D721Med (cell line): ENCODE data around the gene IL1RL2.

Source experiments
- DNase-seq: peaks from one replicate; pipeline ENCODE4 v3.0.0; 2011; ENCODE audit warnings: low spot score; ENCODE audit not compliant: insufficient read length
- FAIRE-seq: peaks from 2 replicates; lab custom pipeline; 2011; peaks lifted over from hg19 to GRCh38; lab: Jason Lieb, UNC
- TF ChIP-seq, protein P1 (sequence below): IDR thresholded peaks from 2 replicates; pipeline ENCODE4 v1.5.1; 2012; ENCODE audit warnings: mild to moderate bottlenecking, control low read depth; ENCODE audit not compliant: insufficient read depth; ENCODE audit errors: missing control alignments

The IL1RL2 gene

DNA sequence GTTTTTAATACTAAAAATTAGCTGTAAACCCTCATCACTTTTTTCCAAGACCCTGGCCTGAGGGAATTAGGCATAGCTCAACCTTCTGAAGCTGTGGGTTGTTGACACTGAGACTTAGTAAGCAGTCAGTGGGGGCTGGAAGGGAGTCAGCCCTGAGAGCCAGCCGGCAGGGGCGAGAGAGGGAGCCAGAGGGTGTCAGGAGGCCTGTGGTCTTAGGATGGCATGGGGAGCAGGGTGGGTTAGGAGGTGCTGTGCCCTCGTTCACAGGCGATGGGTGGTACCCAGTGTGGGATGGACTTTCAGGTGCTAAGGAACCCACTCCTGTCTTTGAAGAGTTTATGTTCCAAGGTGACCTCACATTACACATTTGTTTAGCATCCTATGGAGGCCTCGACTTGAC is 49.3 kb downstream of the IL1RL2 start:
- no peak for DNase-seq
- TF ChIP-seq, protein P1, sequence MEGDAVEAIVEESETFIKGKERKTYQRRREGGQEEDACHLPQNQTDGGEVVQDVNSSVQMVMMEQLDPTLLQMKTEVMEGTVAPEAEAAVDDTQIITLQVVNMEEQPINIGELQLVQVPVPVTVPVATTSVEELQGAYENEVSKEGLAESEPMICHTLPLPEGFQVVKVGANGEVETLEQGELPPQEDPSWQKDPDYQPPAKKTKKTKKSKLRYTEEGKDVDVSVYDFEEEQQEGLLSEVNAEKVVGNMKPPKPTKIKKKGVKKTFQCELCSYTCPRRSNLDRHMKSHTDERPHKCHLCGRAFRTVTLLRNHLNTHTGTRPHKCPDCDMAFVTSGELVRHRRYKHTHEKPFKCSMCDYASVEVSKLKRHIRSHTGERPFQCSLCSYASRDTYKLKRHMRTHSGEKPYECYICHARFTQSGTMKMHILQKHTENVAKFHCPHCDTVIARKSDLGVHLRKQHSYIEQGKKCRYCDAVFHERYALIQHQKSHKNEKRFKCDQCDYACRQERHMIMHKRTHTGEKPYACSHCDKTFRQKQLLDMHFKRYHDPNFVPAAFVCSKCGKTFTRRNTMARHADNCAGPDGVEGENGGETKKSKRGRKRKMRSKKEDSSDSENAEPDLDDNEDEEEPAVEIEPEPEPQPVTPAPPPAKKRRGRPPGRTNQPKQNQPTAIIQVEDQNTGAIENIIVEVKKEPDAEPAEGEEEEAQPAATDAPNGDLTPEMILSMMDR, result no peak
- no peak for FAIRE-seq

DNA sequence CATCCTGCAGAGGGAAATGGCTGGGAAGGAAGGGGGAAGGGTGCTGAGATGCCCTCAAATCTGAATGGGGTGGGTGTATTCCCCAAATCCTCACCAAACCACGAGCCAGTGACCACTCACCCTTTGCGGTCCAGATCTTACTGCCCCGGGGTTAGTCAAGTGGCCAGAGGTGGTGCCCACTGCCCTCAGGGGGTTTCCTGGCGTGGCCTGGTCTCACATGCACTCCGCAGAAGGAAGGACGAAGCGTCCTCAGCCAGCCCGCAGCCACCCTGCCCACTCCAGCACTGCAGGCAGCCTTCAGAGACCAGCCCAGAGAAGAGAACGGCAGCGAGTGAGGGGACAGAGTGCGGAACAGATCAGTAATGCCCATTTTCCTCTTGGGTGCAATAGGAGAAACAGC is 50.4 kb downstream of the IL1RL2 start:
- TF ChIP-seq, protein P1, result no peak
- FAIRE-seq (no peak), DNase-seq (no peak)

DNA sequence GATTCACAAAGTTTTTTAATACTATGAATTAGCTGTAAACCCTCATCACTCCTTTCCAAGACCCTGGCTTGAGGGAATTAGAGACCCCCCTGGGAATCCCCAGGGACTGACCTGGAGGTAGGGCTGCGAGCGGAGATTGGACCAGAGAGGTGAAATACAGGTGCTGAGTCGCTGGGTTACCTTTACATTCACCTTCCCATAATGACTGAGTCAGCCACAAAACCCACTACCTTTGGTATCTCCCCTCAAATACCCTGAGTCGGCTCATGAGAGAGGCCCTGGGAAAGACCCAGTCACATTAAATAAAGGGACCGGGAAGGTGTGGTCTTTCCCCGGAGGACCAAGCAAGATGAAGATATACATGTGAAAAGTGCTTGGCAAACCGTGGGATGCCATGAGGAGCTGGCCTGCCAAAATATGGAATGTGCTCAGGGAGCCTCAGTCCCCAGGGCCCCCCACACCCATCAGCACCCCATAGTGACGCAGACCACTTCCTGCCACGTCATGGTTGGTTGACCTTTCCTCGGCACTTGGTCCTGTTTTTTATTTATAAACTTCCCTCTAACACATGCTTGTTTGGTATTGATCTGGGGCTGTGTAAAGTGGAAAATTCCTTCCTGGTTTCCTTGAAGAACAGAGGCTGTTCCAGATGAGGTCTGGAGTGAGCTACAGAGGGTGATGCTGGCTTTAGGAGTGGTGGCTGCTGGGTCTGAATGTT is 51.4 kb downstream of the IL1RL2 start:
- TF ChIP-seq, protein P1, result no peak
- FAIRE-seq (no peak), DNase-seq (no peak)

DNA sequence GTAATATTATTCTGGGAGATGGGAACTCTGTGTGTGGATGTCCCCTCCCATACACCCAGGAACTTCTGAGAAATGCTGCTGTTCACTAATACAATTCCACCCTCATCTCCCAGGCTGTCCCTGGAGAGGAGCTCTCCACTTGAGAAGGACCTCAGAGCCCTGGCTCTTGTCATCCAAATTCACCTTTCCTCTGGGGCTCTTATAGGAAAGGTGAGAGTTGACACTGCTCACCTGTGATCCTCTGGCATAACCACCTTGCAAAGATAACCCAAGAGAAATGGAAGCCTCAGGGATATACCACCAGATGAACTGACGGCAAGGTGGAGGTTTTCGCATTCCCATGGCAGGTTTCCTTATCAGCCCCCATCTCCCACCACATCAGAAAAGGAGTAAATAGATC is 52.0 kb downstream of the IL1RL2 start:
- TF ChIP-seq, protein P1, result no peak
- no peak for DNase-seq
- no peak for FAIRE-seq

DNA sequence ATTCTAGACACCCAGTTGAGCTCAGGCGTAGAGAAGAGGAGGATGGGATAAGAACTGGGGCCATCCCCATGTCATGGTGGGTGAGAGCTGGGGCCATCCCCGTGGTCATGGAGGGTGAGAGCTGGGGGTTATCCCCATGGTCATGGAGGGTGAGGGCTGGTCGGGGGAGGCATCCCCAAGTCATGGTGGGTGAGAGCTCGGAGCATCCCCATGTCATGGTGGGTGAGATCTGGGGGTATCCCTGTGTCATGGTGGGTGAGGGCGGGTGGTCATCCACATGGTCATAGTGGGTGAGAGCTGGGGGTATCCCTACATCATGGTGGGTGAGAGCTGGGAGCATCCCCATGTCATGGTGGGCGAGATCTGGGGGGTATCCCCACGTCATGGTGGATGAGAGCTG is 52.5 kb downstream of the IL1RL2 start:
- no peak for DNase-seq
- FAIRE-seq, result no peak
- TF ChIP-seq, protein P1, result no peak

DNA sequence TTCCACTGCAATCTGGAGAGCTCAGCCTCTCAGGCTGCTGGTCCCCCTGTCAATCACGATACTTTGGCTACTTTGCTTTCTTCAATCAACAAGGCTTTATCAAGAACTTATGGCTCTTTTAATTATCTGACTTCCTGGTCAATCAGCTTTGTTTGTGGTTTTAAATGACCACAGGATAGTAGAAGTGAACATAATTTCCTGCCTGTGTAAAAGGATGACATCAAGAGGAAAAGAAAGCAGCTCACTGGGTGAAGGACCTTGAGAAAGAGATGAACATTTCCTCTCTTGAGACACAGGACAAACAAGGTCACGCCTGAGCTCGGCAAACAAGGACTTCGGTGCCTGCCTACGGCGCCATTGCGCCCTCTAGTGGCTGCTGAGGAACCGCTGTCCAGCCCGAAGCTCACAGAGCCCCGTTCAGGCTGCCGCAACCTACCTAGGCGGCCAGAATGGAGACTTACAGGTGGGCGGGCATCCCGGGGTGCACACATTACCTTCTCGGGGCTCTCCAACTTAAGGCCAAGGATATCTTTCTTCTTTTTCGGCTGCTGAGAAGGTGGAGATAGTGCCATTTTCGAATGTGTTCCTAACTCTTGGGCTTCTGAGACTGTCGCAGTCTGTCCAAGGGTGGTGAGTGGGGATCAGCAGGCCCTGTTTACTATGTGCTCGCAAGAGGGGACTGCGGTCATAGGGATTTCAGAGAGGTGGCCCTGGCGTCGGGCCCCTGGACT is 54.0 kb downstream of the IL1RL2 start:
- TF ChIP-seq, protein P1, result peak; percentile 90
- peak; percentile 46 for DNase-seq
- FAIRE-seq, result no peak
